Measurements from ENCODE around the gene METTL17. TPM values are rescaled to one million over a fixed set of nuclear protein-coding genes. Genes with fewer than 3 reads are reported as not detected.

The METTL17 gene
- total RNA-seq, 1 experiment from 2014 or later = 150 TPM

Small RNAs within 50 kb of the gene (small RNA-seq; reads per million reads assigned to genes)
- gene RN7SL189P = not detected

Other genes with a start within 250 kb of the METTL17 start
- gene EDDM3A, start 244.1 kb upstream of the METTL17 start, total RNA-seq (2014; rRNA removed; shearing (Covaris generic); ENCODE audit: low replicate concordance) = not detected in 2 replicates
- 0.22 TPM in 1 of 2 replicates, not detected in the other for gene EDDM3B, start 221.6 kb upstream of the METTL17 start, total RNA-seq (2014; rRNA removed; shearing (Covaris generic); ENCODE audit: low replicate concordance)
- not detected in 2 replicates for gene RNASE6, start 208.7 kb upstream of the METTL17 start, total RNA-seq (2014; rRNA removed; shearing (Covaris generic); ENCODE audit: low replicate concordance)
- gene RNASE1, start 187.1 kb upstream of the METTL17 start, total RNA-seq (2014; rRNA removed; shearing (Covaris generic); ENCODE audit: low replicate concordance) = not detected in 2 replicates
- not detected in 2 replicates for gene RNASE3, start 98.6 kb upstream of the METTL17 start, total RNA-seq (2014; rRNA removed; shearing (Covaris generic); ENCODE audit: low replicate concordance)
- gene RNASE2, start 34.5 kb upstream of the METTL17 start, total RNA-seq (2014; rRNA removed; shearing (Covaris generic); ENCODE audit: low replicate concordance) = not detected in 2 replicates
- not detected in 2 replicates for gene SLC39A2, start 9.3 kb downstream of the METTL17 start, total RNA-seq (2014; rRNA removed; shearing (Covaris generic); ENCODE audit: low replicate concordance)
- not detected in 2 replicates for gene NDRG2, start 35.1 kb downstream of the METTL17 start, total RNA-seq (2014; rRNA removed; shearing (Covaris generic); ENCODE audit: low replicate concordance)
- not detected in 2 replicates for gene TPPP2, start 40.2 kb downstream of the METTL17 start, total RNA-seq (2014; rRNA removed; shearing (Covaris generic); ENCODE audit: low replicate concordance)
- gene RNASE13, start 44.8 kb downstream of the METTL17 start, total RNA-seq (2014; rRNA removed; shearing (Covaris generic); ENCODE audit: low replicate concordance) = not detected in 2 replicates
- not detected in 2 replicates for gene RNASE7, start 52.4 kb downstream of the METTL17 start, total RNA-seq (2014; rRNA removed; shearing (Covaris generic); ENCODE audit: low replicate concordance)
- gene RNASE8, start 67.8 kb downstream of the METTL17 start, total RNA-seq (2014; rRNA removed; shearing (Covaris generic); ENCODE audit: low replicate concordance) = not detected in 2 replicates
- gene ARHGEF40, start 80.3 kb downstream of the METTL17 start, total RNA-seq (2014; rRNA removed; shearing (Covaris generic); ENCODE audit: low replicate concordance) = 2.2 TPM in 2 replicates
- gene ZNF219, start 108.7 kb downstream of the METTL17 start, total RNA-seq (2014; rRNA removed; shearing (Covaris generic); ENCODE audit: low replicate concordance) = 3.4 and 3.8 TPM in 2 replicates
- not detected in 2 replicates for gene TMEM253, start 111.1 kb downstream of the METTL17 start, total RNA-seq (2014; rRNA removed; shearing (Covaris generic); ENCODE audit: low replicate concordance)
- gene OR5AU1, start 166.1 kb downstream of the METTL17 start, total RNA-seq (2014; rRNA removed; shearing (Covaris generic); ENCODE audit: low replicate concordance) = not detected in 2 replicates